Heart right ventricle (tissue), 16 donors: Measurements from ENCODE around the gene DVL2. TPM values are rescaled to one million over a fixed set of nuclear protein-coding genes. Genes with fewer than 3 reads are reported as not detected.
A peak's percentile ranks its signal among the peaks of the same experiment; 100 is the strongest.

Source experiments
- ATAC-seq, 8 donors: fragments of 200-7000 bp; cut with Tn5 transposase; one replicate each; pipeline ENCODE4 v1.9.1; 2020; ENCODE audit warnings: mild to moderate bottlenecking in 8 of 8, moderate library complexity in 8 of 8, moderate number of reproducible peaks in 1 of 8
- DNase-seq, 2 donors: peaks; one replicate each; pipeline ENCODE4 v3.0.0-alpha.2; 2020
- H3K27ac ChIP-seq, 10 donors: fragments of 200-600 bp; sonication (generic) in 2 of 10; one replicate each; pipeline versions ENCODE4 v1.5.0 to v1.8.0; 2020 to 2022; ENCODE audit warnings: mild to moderate bottlenecking in 3 of 10
- H3K27me3 ChIP-seq, 7 donors: fragments of 200-600 bp; one replicate each; pipeline ENCODE4 v1.8.0; 2021 to 2022; ENCODE audit warnings: mild to moderate bottlenecking in 2 of 7
- H3K36me3 ChIP-seq, 9 donors: fragments of 200-600 bp; sonication (generic) in 1 of 9; one replicate each; pipeline versions ENCODE4 v1.5.0 to v1.8.0; 2020 to 2022; ENCODE audit warnings: mild to moderate bottlenecking in 2 of 9
- H3K4me1 ChIP-seq, 9 donors: fragments of 200-600 bp; sonication (generic) in 1 of 9; one replicate each; pipeline versions ENCODE4 v1.5.0 to v1.8.0; 2020 to 2022; ENCODE audit warnings: mild to moderate bottlenecking in 4 of 9
- H3K4me3 ChIP-seq, 10 donors: fragments of 200-600 bp; sonication (generic) in 2 of 10; one replicate each; pipeline versions ENCODE4 v1.5.0 to v1.8.0; 2020 to 2022; ENCODE audit warnings: mild to moderate bottlenecking in 7 of 10, moderate library complexity in 2 of 10
- H3K9me3 ChIP-seq, 11 donors: fragments of 200-600 bp in 10 of 11; sonication (generic) in 2 of 11; one replicate each; pipeline versions ENCODE4 v1.5.0 to v1.8.0; 2013 to 2022; ENCODE audit warnings: mild to moderate bottlenecking in 2 of 11, control low read depth in 1 of 11, moderate library complexity in 1 of 11
- CTCF ChIP-seq, 9 donors: fragments of 200-600 bp; sonication (generic) in 2 of 9; IDR thresholded peaks; one replicate each; pipeline versions ENCODE4 v1.5.0 to v1.8.0; 2021 to 2022; ENCODE audit warnings: antibody characterized with exemption in 9 of 9, mild to moderate bottlenecking in 5 of 9, moderate library complexity in 1 of 9
- WGBS, 2 donors: extraction: QIAGEN DNeasy Blood & Tissue Kit; methylation state at CpG; one replicate each; pipeline ENCODE4 v1.1.7; 2013; ENCODE audit warnings: inconsistent platforms in 1 of 2; 5-methylcytosine and 5-hydroxymethylcytosine counted together
- intact Hi-C, 10 donors: fragments of 100-400 bp; cut with DNase I; formaldehyde crosslinking; loops; one replicate each; pipeline versions ENCODE4 v1.11.1 to v1.14.2; 2022
- polyA plus RNA-seq, 2 donors: library from polyadenylated mRNA; stranded (reverse); fragments of 200-250 nt; gene quantifications; one replicate each; pipeline ENCODE4 v1.2.3, GENCODE V29; 2013
- total RNA-seq, 10 donors: library from RNA; stranded (reverse); fragmentation: NEBNext Ultra II Directional in 3 of 10; extraction: Animal tissue kit (Norgen Biotek cat#: 25700) in 3 of 10; gene quantifications; one replicate each; pipeline versions ENCODE4 v1.2.1 to v1.2.4, GENCODE V29; 2021 to 2023
- donor health status: Arrhythmogenic right ventricular cardiomyopathy.
- donor health status: ischemic (EF 13 %, LVEDD 7.1; RV severe dilation, severe dysfunction).
- donor health status: healthy with polysubstance abuse.
- donor health status: DM: no; HTN: yes; CAD: no.
- donor health status: DM: no; HTN: no; CAD: no.
- donor health status: ischemic (EF 25% LVEDD 6.9; RV normal size, moderate dysfunction).
- donor health status: ischemic (EF 25% LVEDD 5.7; RV mildly dilated, moderate dysfunction).
- donor health status: healthy.
- donor health status: DM: yes; HTN: yes; CAD: no.
- donor health status: Ischemic cardiomyopathy.
- donor health status: ischemic (EF 35%, LVEDD 5.7; RV mildly dilated, moderate dysfunction).
- donor health status: nonischemic (EF 11% LVEDD 7.7; RV severe dilation, severe dysfunction).
- donor health status: DM: yes; HTN: yes; CAD: no.
- donor health status: PGD.
- donor health status: ischemic (EF 29% LVEDD 5.4; RV normal size, mild dysfunction).
- donor health status: nonischemic (EF 23%, LVEDD 6.1; RV moderate dilation, normal function).

Gene DVL2
- total and polyA plus RNA-seq, 12 donors: 10.0 to 25.6 (median 18.0) TPM

GRCh38 chr17:7237266-7237760, 3.0 kb upstream of the DVL2 start:
- no peak for DNase-seq
- Histone ChIP-seq H3K27ac (peak overlapping the region; percentile 16 to 100 (median 94)), H3K27me3 (no peaks in the 10 kb centered on the region), H3K4me3 (peak overlapping the region; percentile 16 to 99 (median 96)), H3K4me1 (peaks cover 14 to 65% (median 52%) of the 10 kb centered on the region in 9 donors), H3K36me3 (peaks cover 0 to 37% (median 0%) of the 10 kb centered on the region in 9 donors), H3K9me3 (no peaks in the 10 kb centered on the region)
- no peak for TF ChIP-seq CTCF (IDR thresholded peaks at IDR 0.05)
- 23 to 29% methylated on average over 6 of the region's 6 CpGs for WGBS, 2 donors
- ATAC-seq: no peak
- intact Hi-C loops: no loop called here

- no peak for ATAC-seq
- H3K27ac ChIP-seq: peak overlapping the region in 6 of 10 donors; percentile 92 to 100 (median 95)
Measured at GRCh38 chr17:7236808-7237207, 2.5 kb upstream of the DVL2 start.

GRCh38 chr17:7235693-7236665, 1.7 kb upstream of the DVL2 start:
- H3K4me1 ChIP-seq: peaks cover 9 to 68% (median 53%) of the 10 kb centered on the region in 9 donors
- H3K27ac ChIP-seq: no peak overlapping the region
- intact Hi-C loops: no loop called here
- H3K36me3 ChIP-seq: peaks cover 0 to 34% (median 0%) of the 10 kb centered on the region in 9 donors
- no peak overlapping the region for H3K4me3 ChIP-seq
- DNase-seq (no peak), ATAC-seq (no peak)
- no peak for TF ChIP-seq CTCF (IDR thresholded peaks at IDR 0.05)
- H3K9me3 ChIP-seq: no peaks in the 10 kb centered on the region
- WGBS, 2 donors: 86 to 89% methylated on average over 22 of the region's 22 CpGs
- H3K27me3 ChIP-seq: no peaks in the 10 kb centered on the region

More at GRCh38 chr17:7236808-7237207, 2.5 kb upstream of the DVL2 start:
- intact Hi-C loops: no loop called here
- H3K4me1 ChIP-seq: peaks cover 14 to 70% (median 57%) of the 10 kb centered on the region in 9 donors
- no peaks in the 10 kb centered on the region for H3K27me3 ChIP-seq
- peaks cover 0 to 37% (median 0%) of the 10 kb centered on the region in 9 donors for H3K36me3 ChIP-seq
- TF ChIP-seq CTCF (IDR thresholded peaks at IDR 0.05): no peak
- no peaks in the 10 kb centered on the region for H3K9me3 ChIP-seq
- DNase-seq: no peak
- 87 to 88% methylated on average over 6 of the region's 6 CpGs for WGBS, 2 donors
- peak overlapping the region in 3 of 10 donors; percentile 96 to 99 (median 97) for H3K4me3 ChIP-seq

GRCh38 chr17:7233701-7234082, 625 bp downstream of the DVL2 start:
- Histone ChIP-seq H3K27ac (peak overlapping the region; percentile 31 to 95 (median 86)), H3K4me3 (peak overlapping the region; percentile 57 to 94 (median 86)), H3K27me3 (no peaks in the 10 kb centered on the region), H3K4me1 (peaks cover 0 to 56% (median 41%) of the 10 kb centered on the region in 9 donors), H3K9me3 (no peaks in the 10 kb centered on the region), H3K36me3 (peaks cover 0 to 42% (median 14%) of the 10 kb centered on the region in 9 donors)
- DNase-seq: no peak
- no peak for TF ChIP-seq CTCF (IDR thresholded peaks at IDR 0.05)
- peak in 3 of 8 donors; percentile 0 to 2 (median 0) for ATAC-seq
- intact Hi-C loops: no loop called here
- 2 to 4% methylated on average over 9 of the region's 9 CpGs for WGBS, 2 donors
